Activated naive CD8-positive, alpha-beta T cell (primary cell): ENCODE data around the gene DMD.

Experiments used
- H3K27ac Mint-ChIP-seq: one replicate; pipeline ENCODE4 v1.8.0; 2021; ENCODE audit warnings: mixed read lengths
- H3K27me3 Mint-ChIP-seq: one replicate; pipeline ENCODE4 v1.8.0; 2021; ENCODE audit warnings: mixed read lengths
- H3K36me3 Mint-ChIP-seq: one replicate; pipeline ENCODE4 v1.8.0; 2021; ENCODE audit warnings: mixed read lengths
- H3K4me1 Mint-ChIP-seq: one replicate; pipeline ENCODE4 v1.8.0; 2021; ENCODE audit warnings: low read depth, mixed read lengths
- H3K4me3 Mint-ChIP-seq: one replicate; pipeline ENCODE4 v1.8.0; 2021; ENCODE audit warnings: mild to moderate bottlenecking, mixed read lengths
- H3K9me3 Mint-ChIP-seq: one replicate; pipeline ENCODE4 v1.8.0; 2021; ENCODE audit warnings: low read depth, mixed read lengths

Gene DMD

DNA sequence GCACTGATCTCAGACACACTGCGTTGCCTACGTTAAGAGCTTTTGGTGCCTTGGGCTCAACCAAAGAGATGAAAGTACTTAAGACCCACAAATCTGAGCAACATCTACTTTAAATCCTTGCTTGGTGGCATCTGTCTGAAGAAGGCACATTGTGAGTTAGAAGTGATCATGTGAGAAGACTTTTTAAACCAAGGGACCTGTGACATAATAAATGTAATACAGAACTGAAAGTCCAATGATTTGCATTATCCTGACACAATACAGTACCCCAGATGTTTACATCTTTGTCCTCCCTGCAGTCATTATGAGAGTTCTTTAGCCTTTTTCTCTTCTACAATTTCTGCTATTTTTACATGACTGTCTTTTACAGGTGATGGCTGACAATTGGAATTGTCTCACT is 2042.8 kb downstream of the DMD start:
- Mint-ChIP-seq H3K4me1 (no peaks in the 10 kb centered on the region), H3K27me3 (peaks cover 3% of the 10 kb centered on the region), H3K4me3 (no peak overlapping the region), H3K36me3 (no peaks in the 10 kb centered on the region), H3K27ac (no peak overlapping the region), H3K9me3 (no peaks in the 10 kb centered on the region)

- H3K4me3 Mint-ChIP-seq, result no peak overlapping the region
- no peaks in the 10 kb centered on the region for H3K4me1 Mint-ChIP-seq
- no peaks in the 10 kb centered on the region for H3K9me3 Mint-ChIP-seq
- no peak overlapping the region for H3K27ac Mint-ChIP-seq
- H3K36me3 Mint-ChIP-seq, result no peaks in the 10 kb centered on the region
- peaks cover 3% of the 10 kb centered on the region for H3K27me3 Mint-ChIP-seq
Measured at GRCh38 chrX:31166832-31167231, 2044.5 kb downstream of the DMD start.

DNA sequence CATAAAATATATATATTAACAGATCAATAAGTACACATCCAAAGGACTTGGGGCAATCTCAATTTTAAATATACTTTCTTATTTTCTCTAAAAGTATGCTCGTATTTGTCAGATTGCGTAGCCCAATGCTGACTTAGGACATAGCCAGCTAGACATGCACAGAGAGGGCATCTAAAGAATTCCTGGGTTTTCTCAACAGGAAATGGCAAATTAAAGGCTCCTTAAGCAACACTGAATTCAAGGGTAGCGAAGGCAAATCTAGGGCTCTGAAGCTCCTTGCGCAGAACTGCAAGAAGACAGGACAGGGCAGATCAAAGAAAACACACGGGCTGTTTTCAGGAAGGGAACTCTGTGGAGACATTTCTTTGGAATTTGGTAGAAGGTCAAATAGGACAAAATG is 2044.9 kb downstream of the DMD start:
- Mint-ChIP-seq H3K27me3 (peaks cover 3% of the 10 kb centered on the region), H3K27ac (no peak overlapping the region), H3K36me3 (no peaks in the 10 kb centered on the region), H3K4me3 (no peak overlapping the region), H3K9me3 (no peaks in the 10 kb centered on the region), H3K4me1 (no peaks in the 10 kb centered on the region)

DNA sequence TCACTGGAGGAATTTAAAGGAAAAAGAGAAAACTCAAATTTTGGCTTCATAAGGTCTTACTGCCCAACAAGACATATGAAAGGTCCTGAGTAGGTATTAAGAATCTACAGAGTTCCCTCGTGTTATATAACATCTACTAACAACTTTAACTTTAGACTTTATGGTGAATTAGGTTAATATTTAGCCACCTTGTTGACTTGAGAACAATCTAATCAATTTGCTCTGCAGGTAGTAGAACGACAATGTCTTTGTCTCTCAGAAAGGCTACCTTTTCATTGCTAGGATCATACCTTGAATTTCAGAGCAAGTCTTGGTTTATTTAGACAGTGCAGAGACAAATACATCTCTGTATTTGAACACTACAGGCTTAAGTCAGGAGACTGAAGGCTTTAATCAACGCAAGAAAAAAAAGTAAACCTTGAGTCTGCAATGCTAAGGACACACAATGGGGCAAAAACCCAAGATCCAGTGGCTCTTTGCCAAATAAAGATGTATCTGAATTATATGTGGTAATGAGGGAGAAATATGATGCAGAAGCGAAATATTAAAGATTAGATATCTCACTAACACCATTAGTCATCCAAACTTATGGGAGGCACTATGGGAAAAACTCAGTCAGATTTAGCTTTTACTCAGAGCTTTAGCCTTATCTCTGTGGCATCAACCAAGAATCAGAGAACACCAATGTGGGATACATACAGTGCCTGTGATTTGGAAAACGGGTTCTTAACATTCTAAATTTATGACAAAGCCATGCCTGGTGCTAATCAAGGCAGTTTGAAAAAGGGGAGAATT is 2045.9 kb downstream of the DMD start:
- peaks cover 3% of the 10 kb centered on the region for H3K27me3 Mint-ChIP-seq
- H3K4me3 Mint-ChIP-seq, result no peak overlapping the region
- no peaks in the 10 kb centered on the region for H3K9me3 Mint-ChIP-seq
- H3K4me1 Mint-ChIP-seq, result no peaks in the 10 kb centered on the region
- no peak overlapping the region for H3K27ac Mint-ChIP-seq
- H3K36me3 Mint-ChIP-seq, result no peaks in the 10 kb centered on the region

GRCh38 chrX:31154946-31155345 is 2056.4 kb downstream of the DMD start:
- Mint-ChIP-seq H3K9me3 (no peaks in the 10 kb centered on the region), H3K4me3 (no peak overlapping the region), H3K36me3 (no peaks in the 10 kb centered on the region), H3K4me1 (no peaks in the 10 kb centered on the region), H3K27me3 (no peaks in the 10 kb centered on the region), H3K27ac (no peak overlapping the region)

DNA sequence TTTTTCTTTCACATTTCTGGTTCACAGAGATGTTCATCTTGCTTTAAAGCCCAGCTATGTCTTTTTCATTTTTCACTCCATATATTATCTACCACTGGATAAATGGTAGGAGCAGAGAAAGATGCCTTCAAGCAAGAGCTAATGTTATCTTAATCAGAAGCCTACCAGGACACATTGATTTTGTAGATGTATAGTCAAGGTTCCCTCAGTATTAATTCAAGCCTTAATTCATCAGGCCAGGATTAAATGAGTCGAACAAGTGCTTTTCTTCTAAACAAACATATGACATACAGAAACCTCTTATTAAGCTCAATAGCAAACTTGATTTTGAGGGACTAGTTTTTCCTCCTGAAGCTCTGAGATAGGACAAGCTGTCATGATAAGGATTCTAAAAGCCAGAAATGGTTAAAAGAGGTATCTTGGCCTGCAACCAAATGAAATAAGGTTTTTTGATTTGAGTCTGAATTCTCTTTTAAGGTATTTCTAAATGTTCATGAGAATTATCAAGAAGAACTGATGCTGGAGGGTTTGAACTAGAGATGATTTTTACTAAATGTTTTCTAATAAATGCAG is 2057.8 kb downstream of the DMD start:
- no peaks in the 10 kb centered on the region for H3K27me3 Mint-ChIP-seq
- H3K36me3 Mint-ChIP-seq, result no peaks in the 10 kb centered on the region
- no peak overlapping the region for H3K4me3 Mint-ChIP-seq
- no peaks in the 10 kb centered on the region for H3K9me3 Mint-ChIP-seq
- no peak overlapping the region for H3K27ac Mint-ChIP-seq
- no peaks in the 10 kb centered on the region for H3K4me1 Mint-ChIP-seq

DNA sequence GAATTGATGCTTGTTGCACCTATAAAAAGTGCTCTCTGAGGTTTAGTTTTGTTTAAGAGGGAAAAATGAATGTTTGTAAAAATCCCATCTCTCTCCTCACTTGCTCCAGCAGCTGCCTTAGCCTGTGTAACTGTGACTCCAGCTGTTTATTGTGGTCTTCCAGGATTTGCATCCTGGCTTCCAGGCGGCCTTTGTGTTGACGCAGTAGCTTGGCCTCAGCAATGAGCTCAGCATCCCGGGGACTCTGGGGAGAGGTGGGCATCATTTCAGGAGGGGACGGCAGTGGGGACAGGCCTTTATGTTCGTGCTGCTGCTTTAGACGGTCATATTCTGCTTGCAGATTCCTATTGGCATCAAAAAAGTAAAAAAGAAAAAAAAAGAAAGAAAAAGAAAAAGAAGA is 2064.2 kb downstream of the DMD start:
- no peaks in the 10 kb centered on the region for H3K27me3 Mint-ChIP-seq
- no peaks in the 10 kb centered on the region for H3K9me3 Mint-ChIP-seq
- H3K27ac Mint-ChIP-seq, result no peak overlapping the region
- no peak overlapping the region for H3K4me3 Mint-ChIP-seq
- H3K4me1 Mint-ChIP-seq, result no peaks in the 10 kb centered on the region
- H3K36me3 Mint-ChIP-seq, result no peaks in the 10 kb centered on the region

DNA sequence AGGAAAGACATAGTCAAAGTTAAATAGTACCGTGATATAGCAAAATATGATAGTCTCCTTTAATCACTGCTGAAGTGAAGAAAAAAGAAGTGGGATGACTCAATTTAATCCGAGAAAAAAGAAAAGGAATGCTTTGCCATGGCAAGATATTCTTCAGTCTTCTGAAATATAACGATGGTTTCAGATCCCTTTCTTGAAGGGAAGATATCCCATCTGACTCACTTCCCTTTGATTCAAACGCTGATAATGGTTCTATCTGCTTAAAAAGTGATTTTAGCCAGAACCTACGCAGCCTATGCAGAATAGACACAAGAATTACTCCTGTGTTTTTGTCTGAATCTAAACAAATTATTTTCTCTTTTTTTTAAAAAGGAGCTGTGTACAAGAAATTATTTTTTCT is 2071.4 kb downstream of the DMD start:
- Mint-ChIP-seq H3K36me3 (no peaks in the 10 kb centered on the region), H3K27me3 (no peaks in the 10 kb centered on the region), H3K4me1 (peaks cover 12% of the 10 kb centered on the region), H3K9me3 (no peaks in the 10 kb centered on the region), H3K27ac (no peak overlapping the region), H3K4me3 (no peak overlapping the region)

GRCh38 chrX:31138124-31138523 is 2073.2 kb downstream of the DMD start:
- Mint-ChIP-seq H3K27ac (no peak overlapping the region), H3K4me1 (peaks cover 12% of the 10 kb centered on the region), H3K36me3 (no peaks in the 10 kb centered on the region), H3K9me3 (no peaks in the 10 kb centered on the region), H3K4me3 (no peak overlapping the region), H3K27me3 (no peaks in the 10 kb centered on the region)

GRCh38 chrX:31136144-31136611 is 2075.2 kb downstream of the DMD start:
- Mint-ChIP-seq H3K27ac (no peak overlapping the region), H3K36me3 (no peaks in the 10 kb centered on the region), H3K4me1 (peaks cover 16% of the 10 kb centered on the region), H3K4me3 (no peak overlapping the region), H3K27me3 (no peaks in the 10 kb centered on the region), H3K9me3 (no peaks in the 10 kb centered on the region)

- H3K4me1 Mint-ChIP-seq, result peaks cover 16% of the 10 kb centered on the region
- H3K27ac Mint-ChIP-seq, result no peak overlapping the region
- no peaks in the 10 kb centered on the region for H3K9me3 Mint-ChIP-seq
- no peak overlapping the region for H3K4me3 Mint-ChIP-seq
- no peaks in the 10 kb centered on the region for H3K27me3 Mint-ChIP-seq
- no peaks in the 10 kb centered on the region for H3K36me3 Mint-ChIP-seq
Measured at GRCh38 chrX:31132821-31133241, 2078.5 kb downstream of the DMD start.

DNA sequence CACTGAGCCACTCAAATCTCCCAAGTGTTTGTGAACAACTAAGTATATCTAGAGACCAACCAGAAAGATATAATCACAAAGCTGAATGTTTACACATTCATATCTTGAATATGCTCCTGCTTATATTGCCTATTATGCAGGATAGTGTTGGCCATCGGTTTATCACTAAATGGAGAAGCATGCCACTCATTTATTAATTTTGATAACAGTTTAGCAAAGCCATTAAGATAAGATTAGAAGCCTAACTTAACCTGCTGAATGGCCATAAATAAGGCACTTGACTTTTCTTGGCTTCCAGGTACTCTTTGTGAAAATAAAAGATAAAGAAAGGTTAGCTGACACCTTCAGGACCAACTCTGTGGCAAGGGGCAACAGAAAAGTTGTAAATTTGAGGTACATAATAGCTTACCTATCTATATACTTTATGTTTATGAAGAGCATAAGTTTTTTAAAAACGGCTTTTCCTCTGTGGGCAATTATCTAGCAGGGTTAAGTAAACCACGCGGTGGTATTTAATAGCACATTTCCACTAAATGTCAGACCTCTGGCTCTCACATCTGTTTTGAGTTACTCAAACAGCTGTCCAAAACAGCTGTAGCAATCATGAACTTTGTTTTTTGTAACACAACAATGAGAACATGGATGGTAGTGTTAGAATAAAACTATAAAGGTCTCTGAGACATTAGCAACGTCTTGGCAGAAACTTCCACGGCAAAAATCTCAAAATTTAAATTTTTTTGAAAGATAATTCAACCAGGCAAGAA is 2080.7 kb downstream of the DMD start:
- H3K36me3 Mint-ChIP-seq, result no peaks in the 10 kb centered on the region
- H3K9me3 Mint-ChIP-seq, result no peaks in the 10 kb centered on the region

GRCh38 chrX:31128855-31129254 is 2082.5 kb downstream of the DMD start:
- H3K27ac Mint-ChIP-seq, result no peak overlapping the region
- H3K36me3 Mint-ChIP-seq, result no peaks in the 10 kb centered on the region
- no peaks in the 10 kb centered on the region for H3K9me3 Mint-ChIP-seq
- peaks cover 4% of the 10 kb centered on the region for H3K4me1 Mint-ChIP-seq
- H3K27me3 Mint-ChIP-seq, result no peaks in the 10 kb centered on the region
- no peak overlapping the region for H3K4me3 Mint-ChIP-seq

More for the DNA sequence above, 2080.7 kb downstream of the DMD start:
- Mint-ChIP-seq H3K4me3 (no peak overlapping the region), H3K27me3 (no peaks in the 10 kb centered on the region), H3K4me1 (peaks cover 6% of the 10 kb centered on the region), H3K27ac (no peak overlapping the region)

DNA sequence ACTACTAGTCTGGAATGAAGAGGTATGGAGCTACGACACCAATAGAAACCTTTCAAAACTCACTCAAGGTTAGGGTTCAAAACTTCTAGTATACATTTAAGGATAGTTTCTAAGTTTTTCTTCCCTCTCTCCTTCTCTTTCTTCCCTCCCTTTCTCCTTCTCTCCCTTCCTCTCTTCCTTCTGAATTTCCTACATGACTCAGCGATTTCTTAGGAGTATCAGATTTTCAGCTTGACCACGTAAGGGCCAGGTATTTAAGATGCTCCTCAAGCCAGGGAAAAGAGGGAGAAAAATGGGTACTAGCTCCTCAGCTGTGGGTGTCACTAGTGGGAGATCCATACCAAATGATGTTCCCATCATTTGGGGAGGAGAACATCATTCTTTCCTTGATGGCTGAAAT is 2083.6 kb downstream of the DMD start:
- Mint-ChIP-seq H3K27me3 (no peaks in the 10 kb centered on the region), H3K27ac (no peak overlapping the region), H3K9me3 (no peaks in the 10 kb centered on the region), H3K4me3 (no peak overlapping the region), H3K36me3 (no peaks in the 10 kb centered on the region), H3K4me1 (peaks cover 4% of the 10 kb centered on the region)

DNA sequence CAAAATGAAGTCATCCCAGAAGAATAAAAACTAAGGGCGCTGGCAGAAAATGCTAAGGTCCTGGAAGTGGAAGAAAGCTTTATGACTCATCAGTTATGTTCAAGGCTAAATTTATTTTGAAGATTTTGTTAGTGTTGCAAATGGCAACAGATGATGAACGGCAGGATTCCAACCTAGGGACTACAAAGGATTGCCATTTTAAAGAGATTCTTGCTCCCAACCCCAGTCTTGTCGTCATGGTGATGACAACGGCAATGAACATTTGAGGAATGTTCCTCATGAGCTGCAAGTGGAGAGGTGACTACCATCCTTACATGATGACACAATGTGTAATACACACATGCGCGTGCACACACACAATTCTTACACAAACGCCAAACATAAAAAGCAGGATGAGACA is 2085.1 kb downstream of the DMD start:
- Mint-ChIP-seq H3K4me1 (no peaks in the 10 kb centered on the region), H3K27me3 (no peaks in the 10 kb centered on the region), H3K4me3 (no peak overlapping the region), H3K27ac (no peak overlapping the region), H3K9me3 (no peaks in the 10 kb centered on the region), H3K36me3 (no peaks in the 10 kb centered on the region)
